Bronchial epithelial cell (primary cell): Measurements from ENCODE around the gene SOD3. TPM values are rescaled to one million over a fixed set of nuclear protein-coding genes. Genes with fewer than 3 reads are reported as not detected.

Experiments
- DNase-seq: peaks from one replicate; pipeline ENCODE4 v3.0.0-alpha.2; 2010; ENCODE audit warnings: low read depth
- FAIRE-seq: peaks from 2 replicates; lab custom pipeline; 2011; peaks lifted over from hg19 to GRCh38; lab: Jason Lieb, UNC
- H3K27me3 ChIP-seq: 2 replicates; pipeline ENCODE4 v1.5.1; 2011; ENCODE audit warnings: low read length; ENCODE audit not compliant: control insufficient read depth, insufficient read depth
- H3K36me3 ChIP-seq: 2 replicates; pipeline ENCODE4 v1.5.1; 2011; ENCODE audit warnings: low read length; ENCODE audit not compliant: control insufficient read depth, insufficient read depth
- H3K4me3 ChIP-seq: 2 replicates; pipeline ENCODE4 v1.5.1; 2011; ENCODE audit warnings: mild to moderate bottlenecking, low read depth, low read length, control low read depth
- CTCF ChIP-seq: IDR thresholded peaks from 2 replicates; pipeline ENCODE4 v1.5.1; 2011; ENCODE audit warnings: mild to moderate bottlenecking, moderate library complexity, low read length, control low read depth, inconsistent platforms; ENCODE audit not compliant: insufficient read depth, severe bottlenecking
- total RNA-seq: library from RNA; depleted of rRNA; stranded (reverse); fragments of >200 nt; gene quantifications from 2 replicates; pipeline ENCODE4 v1.2.1, GENCODE V29; 2014

Gene SOD3
- total RNA-seq, 1 donor from 2014 or later, result not detected

- Histone ChIP-seq H3K36me3 (no peaks in the 10 kb centered on the region), H3K4me3 (no peak overlapping the region), H3K27me3 (no peaks in the 10 kb centered on the region)
- TF ChIP-seq CTCF, result no peak
- DNase-seq, result peak; percentile 77
- FAIRE-seq, result peak; percentile 60
Observed at GRCh38 chr4:24824720-24825119, 29.3 kb downstream of the SOD3 start.

- no peaks in the 10 kb centered on the region for H3K36me3 ChIP-seq
- no peaks in the 10 kb centered on the region for H3K27me3 ChIP-seq
- no peak for DNase-seq
- FAIRE-seq, result no peak
- TF ChIP-seq CTCF, result no peak
- H3K4me3 ChIP-seq, result no peak overlapping the region
Observed at GRCh38 chr4:24831637-24832036, 36.3 kb downstream of the SOD3 start.

- no peak for DNase-seq
- Histone ChIP-seq H3K4me3 (no peak overlapping the region), H3K36me3 (no peaks in the 10 kb centered on the region), H3K27me3 (no peaks in the 10 kb centered on the region)
- TF ChIP-seq CTCF, result no peak
- no peak for FAIRE-seq
Observed at GRCh38 chr4:24835696-24836095, 40.3 kb downstream of the SOD3 start.

GRCh38 chr4:24836661-24837242 lies 41.4 kb downstream of the SOD3 start:
- no peak for FAIRE-seq
- H3K27me3 ChIP-seq, result no peaks in the 10 kb centered on the region
- no peaks in the 10 kb centered on the region for H3K36me3 ChIP-seq
- TF ChIP-seq CTCF, result no peak
- no peak for DNase-seq
- H3K4me3 ChIP-seq, result no peak overlapping the region

GRCh38 chr4:24837336-24837735 lies 42.0 kb downstream of the SOD3 start:
- Histone ChIP-seq H3K27me3 (no peaks in the 10 kb centered on the region), H3K36me3 (no peaks in the 10 kb centered on the region), H3K4me3 (no peak overlapping the region)
- no peak for TF ChIP-seq CTCF
- DNase-seq (no peak), FAIRE-seq (no peak)

GRCh38 chr4:24837781-24838180 lies 42.4 kb downstream of the SOD3 start:
- H3K36me3 ChIP-seq, result no peaks in the 10 kb centered on the region
- H3K4me3 ChIP-seq, result no peak overlapping the region
- H3K27me3 ChIP-seq, result no peaks in the 10 kb centered on the region
- TF ChIP-seq CTCF, result no peak
- peak; percentile 81 for FAIRE-seq
- DNase-seq, result no peak
